Neutrophil (primary cell): Measurements from ENCODE around the gene ANXA6.

Experiments used
- H3K27ac ChIP-seq: fragments of 200-600 bp; sonication (generic); 2 replicates; pipeline ENCODE4 v1.5.1; 2016; ENCODE audit warnings: mild to moderate bottlenecking, moderate library complexity
- H3K27me3 ChIP-seq: fragments of 200-600 bp; sonication (generic); 2 replicates; pipeline ENCODE4 v1.6.0; 2016; ENCODE audit warnings: mild to moderate bottlenecking
- H3K36me3 ChIP-seq: fragments of 200-600 bp; sonication (generic); 2 replicates; pipeline ENCODE4 v1.5.1; 2017
- H3K4me1 ChIP-seq, 2 experiments: fragments of 200-600 bp in 1 of 2; sonication (generic) in 1 of 2; 1 replicate in 1 of 2; 2 replicates in 1 of 2; pipeline versions ENCODE4 v1.5.1 to v1.6.1; 2013 to 2016; ENCODE audit warnings: low read depth in 1 of 2, low read length in 1 of 2, mild to moderate bottlenecking in 1 of 2, moderate library complexity in 1 of 2; ENCODE audit not compliant: control insufficient read depth in 1 of 2, insufficient read depth in 1 of 2
- H3K4me3 ChIP-seq, 2 experiments: fragments of 200-600 bp in 1 of 2; sonication (generic) in 1 of 2; 1 replicate in 1 of 2; 2 replicates in 1 of 2; pipeline ENCODE4 v1.5.1; 2013 to 2016; ENCODE audit warnings: low read depth in 1 of 2, low read length in 1 of 2, mild to moderate bottlenecking in 1 of 2, moderate library complexity in 1 of 2
- H3K9me3 ChIP-seq: fragments of 200-600 bp; sonication (generic); 2 replicates; pipeline ENCODE4 v1.5.1; 2016
- TF ChIP-seq, protein P1 (sequence below): fragments of 200-600 bp; sonication (generic); IDR thresholded peaks from 2 replicates; pipeline ENCODE4 v1.5.1; 2016; ENCODE audit warnings: antibody characterized with exemption

ANXA6 gene

DNA sequence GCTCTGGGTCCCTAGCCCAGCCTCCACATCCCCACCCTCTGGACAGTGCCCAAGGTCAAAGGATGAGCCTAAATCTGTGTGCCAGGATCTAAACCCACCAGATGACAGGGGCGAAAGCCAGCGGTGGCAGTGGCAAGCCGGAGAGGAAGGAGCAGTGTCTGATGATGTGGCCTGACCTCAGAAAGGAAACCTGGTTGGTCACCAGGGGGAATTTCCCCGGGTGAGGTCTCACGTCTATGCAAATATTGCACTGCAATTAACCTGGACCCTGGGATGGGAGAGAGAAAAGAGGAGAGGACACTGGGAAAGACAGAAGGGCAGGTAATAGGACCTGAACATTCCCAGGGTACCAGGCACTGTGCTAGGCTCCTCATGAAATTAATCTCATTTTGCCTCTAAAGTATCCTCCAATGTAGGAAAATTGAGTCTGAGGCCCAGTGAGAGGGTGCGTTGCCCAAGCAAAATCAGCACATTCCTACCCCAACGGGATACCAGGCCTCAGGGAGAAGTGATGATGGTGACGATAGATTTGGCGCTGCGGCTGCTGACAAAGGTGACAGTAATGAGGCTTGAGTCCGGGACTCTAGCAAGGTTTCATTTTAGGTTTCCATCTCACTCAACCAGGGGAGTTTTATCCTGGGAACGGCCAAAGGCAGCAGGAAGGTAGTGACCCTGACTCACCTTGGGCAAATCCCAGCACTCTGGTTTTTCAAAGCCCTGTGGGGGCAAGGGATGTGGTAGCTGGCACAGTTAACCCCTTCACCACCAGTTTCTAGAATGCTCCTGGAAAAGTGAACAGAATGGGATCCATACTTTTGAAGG is 63.3 kb downstream of the ANXA6 start:
- H3K36me3 ChIP-seq: no peaks in the 10 kb centered on the region
- H3K27ac ChIP-seq: peak overlapping the region; percentile 98
- peaks cover 78 to 83% of the 10 kb centered on the region in 2 experiments for H3K4me1 ChIP-seq
- H3K9me3 ChIP-seq: no peaks in the 10 kb centered on the region
- H3K4me3 ChIP-seq: peak overlapping the region; percentile 43 to 44
- TF ChIP-seq, protein P1, sequence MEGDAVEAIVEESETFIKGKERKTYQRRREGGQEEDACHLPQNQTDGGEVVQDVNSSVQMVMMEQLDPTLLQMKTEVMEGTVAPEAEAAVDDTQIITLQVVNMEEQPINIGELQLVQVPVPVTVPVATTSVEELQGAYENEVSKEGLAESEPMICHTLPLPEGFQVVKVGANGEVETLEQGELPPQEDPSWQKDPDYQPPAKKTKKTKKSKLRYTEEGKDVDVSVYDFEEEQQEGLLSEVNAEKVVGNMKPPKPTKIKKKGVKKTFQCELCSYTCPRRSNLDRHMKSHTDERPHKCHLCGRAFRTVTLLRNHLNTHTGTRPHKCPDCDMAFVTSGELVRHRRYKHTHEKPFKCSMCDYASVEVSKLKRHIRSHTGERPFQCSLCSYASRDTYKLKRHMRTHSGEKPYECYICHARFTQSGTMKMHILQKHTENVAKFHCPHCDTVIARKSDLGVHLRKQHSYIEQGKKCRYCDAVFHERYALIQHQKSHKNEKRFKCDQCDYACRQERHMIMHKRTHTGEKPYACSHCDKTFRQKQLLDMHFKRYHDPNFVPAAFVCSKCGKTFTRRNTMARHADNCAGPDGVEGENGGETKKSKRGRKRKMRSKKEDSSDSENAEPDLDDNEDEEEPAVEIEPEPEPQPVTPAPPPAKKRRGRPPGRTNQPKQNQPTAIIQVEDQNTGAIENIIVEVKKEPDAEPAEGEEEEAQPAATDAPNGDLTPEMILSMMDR: no peak
- no peaks in the 10 kb centered on the region for H3K27me3 ChIP-seq

DNA sequence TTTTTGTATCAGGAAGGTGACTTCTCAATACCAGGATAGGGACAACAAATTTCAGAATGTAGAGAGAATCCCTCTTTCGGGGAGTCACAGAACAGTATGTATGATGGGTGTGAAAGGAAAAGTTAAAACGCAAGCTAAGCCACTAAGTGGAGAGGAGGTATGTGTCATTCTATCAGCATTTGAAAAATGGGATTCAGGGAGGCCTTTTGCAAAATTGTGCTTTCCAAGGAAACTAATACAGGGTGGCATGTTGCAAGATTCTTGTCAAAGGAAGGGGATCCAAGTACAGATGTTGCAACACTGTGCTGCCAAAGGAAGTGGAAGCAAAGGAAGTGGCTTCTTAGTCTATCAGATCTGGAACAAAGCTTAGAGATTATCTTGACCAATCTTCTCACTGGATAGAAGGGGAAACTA is 64.1 kb downstream of the ANXA6 start:
- H3K4me3 ChIP-seq: peak overlapping the region; percentile 43 to 44
- H3K27me3 ChIP-seq: no peaks in the 10 kb centered on the region
- peaks cover 75 to 83% of the 10 kb centered on the region in 2 experiments for H3K4me1 ChIP-seq
- no peaks in the 10 kb centered on the region for H3K9me3 ChIP-seq
- peak overlapping the region; percentile 98 for H3K27ac ChIP-seq
- H3K36me3 ChIP-seq: no peaks in the 10 kb centered on the region
- TF ChIP-seq, protein P1: no peak

DNA sequence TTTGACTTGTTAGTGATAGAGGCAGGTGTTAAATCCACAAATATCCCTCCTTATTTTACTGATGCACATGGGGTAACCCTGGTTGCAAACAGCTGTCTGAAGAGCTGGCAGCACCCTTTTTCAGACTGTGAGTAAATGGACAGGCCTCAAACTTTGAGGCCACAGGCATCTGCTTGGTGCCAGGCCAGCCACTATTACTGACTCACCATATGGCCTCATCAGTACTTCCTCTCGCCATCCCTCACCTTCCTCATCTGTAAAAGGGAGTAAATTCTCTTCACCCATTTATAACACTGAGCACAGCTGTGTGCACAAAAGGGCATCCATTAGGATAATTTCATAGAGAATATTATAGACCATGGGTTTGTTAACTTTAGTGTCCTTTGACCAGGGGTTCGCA is 64.8 kb downstream of the ANXA6 start:
- H3K36me3 ChIP-seq: no peaks in the 10 kb centered on the region
- H3K27ac ChIP-seq: peak overlapping the region; percentile 98
- peak overlapping the region; percentile 21 to 44 for H3K4me3 ChIP-seq
- peaks cover 69 to 76% of the 10 kb centered on the region in 2 experiments for H3K4me1 ChIP-seq
- no peaks in the 10 kb centered on the region for H3K27me3 ChIP-seq
- TF ChIP-seq, protein P1: no peak
- no peaks in the 10 kb centered on the region for H3K9me3 ChIP-seq

DNA sequence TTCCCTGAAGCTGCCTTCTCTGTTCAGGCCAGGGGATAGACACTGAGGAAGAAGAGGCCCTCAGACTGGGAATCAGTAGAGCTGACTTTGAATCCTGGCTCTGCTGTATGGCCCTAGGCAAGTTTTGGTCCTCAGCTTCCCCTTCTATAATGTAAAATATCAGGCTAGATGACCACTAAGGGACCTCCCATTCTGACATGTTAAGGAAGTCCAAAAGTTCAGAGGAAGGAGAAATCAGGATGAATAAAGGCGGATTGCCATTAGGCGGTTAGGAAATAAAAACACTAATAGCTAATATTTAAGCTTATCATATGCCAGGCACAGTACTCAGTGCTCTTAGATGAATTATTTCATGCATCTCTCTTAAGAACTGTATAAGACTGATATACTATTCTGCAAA is 67.9 kb downstream of the ANXA6 start:
- Histone ChIP-seq H3K4me1 (peaks cover 67 to 75% of the 10 kb centered on the region in 2 experiments), H3K9me3 (no peaks in the 10 kb centered on the region), H3K27ac (no peak overlapping the region), H3K27me3 (no peaks in the 10 kb centered on the region), H3K36me3 (no peaks in the 10 kb centered on the region), H3K4me3 (no peak overlapping the region)
- TF ChIP-seq, protein P1: no peak

DNA sequence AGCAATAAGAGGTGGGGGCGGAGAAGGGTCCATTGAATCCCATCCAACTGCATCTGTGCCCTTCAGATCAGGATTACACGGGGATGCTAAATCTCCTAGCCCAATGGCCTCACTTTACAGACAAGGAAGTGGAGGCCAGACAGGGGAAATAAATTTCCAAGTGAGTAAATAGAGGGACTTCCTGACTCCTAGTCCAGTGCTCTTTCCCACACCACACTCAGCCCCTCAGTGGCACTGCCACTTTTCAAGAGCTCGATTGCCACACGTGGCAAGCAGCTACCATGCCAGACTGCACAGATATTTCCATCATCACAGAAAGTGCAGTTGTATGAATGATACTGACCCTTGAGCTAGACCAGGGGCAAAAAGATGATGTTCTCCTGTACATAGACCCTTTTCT is 68.6 kb downstream of the ANXA6 start:
- Histone ChIP-seq H3K4me1 (peaks cover 59 to 67% of the 10 kb centered on the region in 2 experiments), H3K9me3 (no peaks in the 10 kb centered on the region), H3K27me3 (no peaks in the 10 kb centered on the region), H3K27ac (no peak overlapping the region), H3K4me3 (no peak overlapping the region), H3K36me3 (no peaks in the 10 kb centered on the region)
- TF ChIP-seq, protein P1: no peak
